ENCODE data around the gene LRRC71.

Gene LRRC71

GRCh38 chr1:156897078-156897825 is 23.2 kb upstream of the LRRC71 start:
- ChIA-PET POLR2A (no interaction called here), CTCF (interaction anchor here (0.7 to 3.2 kb wide), 5 partner anchors 8 to 39 kb away, joined by 3 to 20 read pairs (median 10); partner anchors contain the start of gene LRRC71)
- TF ChIP-seq ZNF23 (tag by site-specific recombination; IDR thresholded peaks at IDR 0.05; ENCODE audit: borderline replicate concordance) = no peak
- no peak for TF ChIP-seq ZNF677 (tag by site-specific recombination; IDR thresholded peaks at IDR 0.05)
- TF ChIP-seq ZIC2 (tag by site-specific recombination; IDR thresholded peaks at IDR 0.05) = peak; percentile 40
- TF ChIP-seq ZNF26 (tag by site-specific recombination; IDR thresholded peaks at IDR 0.05) = peak; percentile 62; the same call in 1 of the 2 replicates
- TF ChIP-seq SETDB1 (IDR thresholded peaks at IDR 0.05; ENCODE audit: insufficient read length, low read length) = no peak
- TF ChIP-seq GLIS1 (tag by site-specific recombination; IDR thresholded peaks at IDR 0.05) = peak; percentile 64
- Histone ChIP-seq H3K9me3 (ENCODE audit: control insufficient read depth, insufficient read depth, low read depth, low read length) (no peaks in the 10 kb centered on the region), H3K4me1 (ENCODE audit: control insufficient read depth, insufficient read depth, low read length) (no peaks in the 10 kb centered on the region), H3K27ac (ENCODE audit: extremely low read depth, low read depth, low read length) (no peak overlapping the region), H3K4me3 (ENCODE audit: low read depth, low read length) (no peak overlapping the region), H3K36me3 (ENCODE audit: control insufficient read depth in 2 of 2, insufficient read depth in 1 of 2, low read length in 2 of 2) (no peaks in the 10 kb centered on the region)

- Histone ChIP-seq H3K27ac (ENCODE audit: extremely low read depth, low read depth, low read length) (no peak overlapping the region), H3K36me3 (ENCODE audit: control insufficient read depth in 2 of 2, insufficient read depth in 1 of 2, low read length in 2 of 2) (no peaks in the 10 kb centered on the region), H3K4me3 (ENCODE audit: low read depth, low read length) (no peak overlapping the region), H3K4me1 (ENCODE audit: control insufficient read depth, insufficient read depth, low read length) (no peaks in the 10 kb centered on the region), H3K9me3 (ENCODE audit: control insufficient read depth, insufficient read depth, low read depth, low read length) (no peaks in the 10 kb centered on the region)
- POLR2A ChIA-PET = no interaction called here
- CTCF ChIA-PET = interaction anchor here (0.5 to 3.2 kb wide), 7 partner anchors 8 to 220 kb away, joined by 4 to 20 read pairs (median 7); partner anchors contain the start of gene LRRC71
- no peak for TF ChIP-seq RBAK (tag by site-specific recombination; IDR thresholded peaks at IDR 0.05)
- TF ChIP-seq ZSCAN18 (tag by site-specific recombination; IDR thresholded peaks at IDR 0.05) = no peak
- TF ChIP-seq ZNF211 (tag by site-specific recombination; IDR thresholded peaks at IDR 0.05; ENCODE audit: low read depth) = no peak
- no peak for TF ChIP-seq MEIS1 (CRISPR knock-in tag; IDR thresholded peaks at IDR 0.05; ENCODE audit: borderline replicate concordance)
- TF ChIP-seq ZNF37A (tag by site-specific recombination; IDR thresholded peaks at IDR 0.05) = no peak
- no peak for TF ChIP-seq BCL6B (tag by site-specific recombination; IDR thresholded peaks at IDR 0.05)
- TF ChIP-seq ZFP3 (tag by site-specific recombination; IDR thresholded peaks at IDR 0.05; ENCODE audit: low read depth) = no peak
- TF ChIP-seq ZBTB26 (tag by site-specific recombination; optimal IDR thresholded peaks at IDR 0.05) = no peak
Measured at GRCh38 chr1:156898161-156898566, 22.3 kb upstream of the LRRC71 start.
